HL-60 (cell line): ENCODE results near the gene STXBP1.

ENCODE experiments used
- DNase-seq, 2 experiments: peaks; one replicate each; pipeline ENCODE4 v3.0.0-alpha.2; 2010 to 2020; ENCODE audit warnings: low read depth in 1 of 2, low spot score in 1 of 2
- H3K27ac ChIP-seq: fragments of 250-450 bp; sonication (Bioruptor Pico); replicated peaks from 2 replicates; pipeline ENCODE4 v1.5.1; 2020; ENCODE audit warnings: mild to moderate bottlenecking, moderate library complexity
- H3K27me3 ChIP-seq: fragments of 250-450 bp; sonication (Bioruptor Pico); 2 replicates; pipeline ENCODE4 v1.5.1; 2021; ENCODE audit warnings: mild to moderate bottlenecking, moderate library complexity; ENCODE audit not compliant: insufficient read depth, poor library complexity, severe bottlenecking
- H3K4me3 ChIP-seq: replicated peaks from 2 replicates; pipeline ENCODE4 v1.5.1; 2011; ENCODE audit warnings: mild to moderate bottlenecking, control low read depth, low read length; ENCODE audit not compliant: insufficient read depth
- GABPA ChIP-seq: IDR thresholded peaks from 2 replicates; pipeline ENCODE4 v1.6.1; 2012; ENCODE audit warnings: low read depth
- POLR2AphosphoS5 ChIP-seq: IDR thresholded peaks from 2 replicates; pipeline ENCODE4 v1.6.1; 2012; ENCODE audit warnings: low read depth
- SPI1 ChIP-seq: IDR thresholded peaks from 2 replicates; pipeline ENCODE4 v1.6.1; 2012; ENCODE audit warnings: low read depth, mild to moderate bottlenecking, borderline replicate concordance
- TF ChIP-seq, protein P1 (sequence below): IDR thresholded peaks from one replicate; pipeline ENCODE4 v1.5.1; 2011; ENCODE audit warnings: low read length, control low read depth, inconsistent platforms; ENCODE audit not compliant: insufficient read depth
- TF ChIP-seq, protein P2 (sequence below): IDR thresholded peaks from 2 replicates; pipeline ENCODE4 v1.6.1; 2012; ENCODE audit warnings: low read depth; ENCODE audit not compliant: insufficient replicate concordance

STXBP1 gene

DNA sequence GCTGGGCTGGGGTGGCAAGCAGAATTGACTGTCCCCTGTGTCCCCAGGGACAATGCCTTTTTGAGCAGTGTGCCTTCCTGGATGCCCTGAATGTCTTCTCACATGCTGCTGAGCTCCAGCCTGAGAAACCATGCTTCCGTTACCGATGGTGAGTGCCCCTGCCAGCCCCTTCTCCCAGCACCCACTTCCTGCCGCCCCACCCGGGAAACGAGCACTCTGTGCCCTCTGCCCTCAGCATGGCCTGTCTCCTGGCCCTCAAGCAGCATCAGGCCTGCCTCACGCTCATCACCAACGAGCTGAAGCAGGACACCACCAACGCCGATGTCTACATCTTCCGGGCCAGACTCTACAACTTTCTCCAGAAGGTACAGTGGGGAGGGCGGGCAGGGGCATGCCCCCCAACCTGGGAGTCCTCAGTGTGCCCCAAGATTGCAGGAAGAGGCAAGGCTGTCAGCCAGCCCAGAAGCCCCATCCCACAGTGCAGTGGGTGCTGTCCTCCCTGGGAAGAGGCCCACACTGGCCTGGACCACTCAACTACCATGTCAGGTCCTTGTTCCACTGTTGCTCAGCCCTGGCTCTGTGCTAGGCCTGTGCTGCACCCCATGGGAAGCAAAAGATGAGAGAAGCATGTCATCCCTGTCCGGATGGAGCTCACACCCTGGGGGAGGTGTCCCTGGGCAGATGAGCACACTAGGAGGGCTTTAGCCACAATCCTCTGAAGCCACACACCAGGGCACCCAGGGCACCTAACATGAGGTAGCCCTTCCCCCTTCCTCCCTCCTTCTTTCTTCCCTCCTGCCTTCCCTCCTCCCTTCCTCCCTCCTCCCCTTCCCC lies 108.2 kb downstream of the STXBP1 start:
- peak in 1 of 2 experiments; percentile 28 for DNase-seq
- TF ChIP-seq GABPA (no peak), POLR2AphosphoS5 (no peak), SPI1 (no peak)
- TF ChIP-seq, protein P1, sequence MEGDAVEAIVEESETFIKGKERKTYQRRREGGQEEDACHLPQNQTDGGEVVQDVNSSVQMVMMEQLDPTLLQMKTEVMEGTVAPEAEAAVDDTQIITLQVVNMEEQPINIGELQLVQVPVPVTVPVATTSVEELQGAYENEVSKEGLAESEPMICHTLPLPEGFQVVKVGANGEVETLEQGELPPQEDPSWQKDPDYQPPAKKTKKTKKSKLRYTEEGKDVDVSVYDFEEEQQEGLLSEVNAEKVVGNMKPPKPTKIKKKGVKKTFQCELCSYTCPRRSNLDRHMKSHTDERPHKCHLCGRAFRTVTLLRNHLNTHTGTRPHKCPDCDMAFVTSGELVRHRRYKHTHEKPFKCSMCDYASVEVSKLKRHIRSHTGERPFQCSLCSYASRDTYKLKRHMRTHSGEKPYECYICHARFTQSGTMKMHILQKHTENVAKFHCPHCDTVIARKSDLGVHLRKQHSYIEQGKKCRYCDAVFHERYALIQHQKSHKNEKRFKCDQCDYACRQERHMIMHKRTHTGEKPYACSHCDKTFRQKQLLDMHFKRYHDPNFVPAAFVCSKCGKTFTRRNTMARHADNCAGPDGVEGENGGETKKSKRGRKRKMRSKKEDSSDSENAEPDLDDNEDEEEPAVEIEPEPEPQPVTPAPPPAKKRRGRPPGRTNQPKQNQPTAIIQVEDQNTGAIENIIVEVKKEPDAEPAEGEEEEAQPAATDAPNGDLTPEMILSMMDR, result no peak
- TF ChIP-seq, protein P2, sequence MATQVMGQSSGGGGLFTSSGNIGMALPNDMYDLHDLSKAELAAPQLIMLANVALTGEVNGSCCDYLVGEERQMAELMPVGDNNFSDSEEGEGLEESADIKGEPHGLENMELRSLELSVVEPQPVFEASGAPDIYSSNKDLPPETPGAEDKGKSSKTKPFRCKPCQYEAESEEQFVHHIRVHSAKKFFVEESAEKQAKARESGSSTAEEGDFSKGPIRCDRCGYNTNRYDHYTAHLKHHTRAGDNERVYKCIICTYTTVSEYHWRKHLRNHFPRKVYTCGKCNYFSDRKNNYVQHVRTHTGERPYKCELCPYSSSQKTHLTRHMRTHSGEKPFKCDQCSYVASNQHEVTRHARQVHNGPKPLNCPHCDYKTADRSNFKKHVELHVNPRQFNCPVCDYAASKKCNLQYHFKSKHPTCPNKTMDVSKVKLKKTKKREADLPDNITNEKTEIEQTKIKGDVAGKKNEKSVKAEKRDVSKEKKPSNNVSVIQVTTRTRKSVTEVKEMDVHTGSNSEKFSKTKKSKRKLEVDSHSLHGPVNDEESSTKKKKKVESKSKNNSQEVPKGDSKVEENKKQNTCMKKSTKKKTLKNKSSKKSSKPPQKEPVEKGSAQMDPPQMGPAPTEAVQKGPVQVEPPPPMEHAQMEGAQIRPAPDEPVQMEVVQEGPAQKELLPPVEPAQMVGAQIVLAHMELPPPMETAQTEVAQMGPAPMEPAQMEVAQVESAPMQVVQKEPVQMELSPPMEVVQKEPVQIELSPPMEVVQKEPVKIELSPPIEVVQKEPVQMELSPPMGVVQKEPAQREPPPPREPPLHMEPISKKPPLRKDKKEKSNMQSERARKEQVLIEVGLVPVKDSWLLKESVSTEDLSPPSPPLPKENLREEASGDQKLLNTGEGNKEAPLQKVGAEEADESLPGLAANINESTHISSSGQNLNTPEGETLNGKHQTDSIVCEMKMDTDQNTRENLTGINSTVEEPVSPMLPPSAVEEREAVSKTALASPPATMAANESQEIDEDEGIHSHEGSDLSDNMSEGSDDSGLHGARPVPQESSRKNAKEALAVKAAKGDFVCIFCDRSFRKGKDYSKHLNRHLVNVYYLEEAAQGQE, result no peak
- Histone ChIP-seq H3K4me3 (no peak overlapping the region), H3K27ac (no peak overlapping the region), H3K27me3 (no peaks in the 10 kb centered on the region)

DNA sequence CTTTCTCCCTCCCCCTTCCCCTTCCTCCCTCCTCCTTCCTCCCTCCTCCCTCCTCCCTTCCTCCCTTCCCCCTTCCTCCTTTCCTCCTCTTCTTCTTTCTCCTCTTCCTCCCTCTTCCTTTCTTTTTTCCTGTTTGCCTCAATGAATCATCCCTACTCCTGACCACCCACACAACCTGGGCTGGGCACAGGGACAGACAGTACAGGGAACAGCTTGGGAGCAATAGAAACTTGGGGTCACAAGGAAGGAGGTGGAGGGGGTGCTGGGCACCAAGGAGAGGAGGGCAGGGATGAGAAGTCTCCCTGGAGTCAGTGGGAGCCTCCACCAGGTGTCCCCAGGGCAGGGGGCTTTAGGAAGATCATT lies 108.8 kb downstream of the STXBP1 start:
- DNase-seq, result no peak
- TF ChIP-seq, protein P2, result no peak
- TF ChIP-seq SPI1, result no peak
- no peak for TF ChIP-seq POLR2AphosphoS5
- TF ChIP-seq GABPA, result no peak
- TF ChIP-seq, protein P1, result no peak
- no peaks in the 10 kb centered on the region for H3K27me3 ChIP-seq
- H3K4me3 ChIP-seq, result no peak overlapping the region
- no peak overlapping the region for H3K27ac ChIP-seq

DNA sequence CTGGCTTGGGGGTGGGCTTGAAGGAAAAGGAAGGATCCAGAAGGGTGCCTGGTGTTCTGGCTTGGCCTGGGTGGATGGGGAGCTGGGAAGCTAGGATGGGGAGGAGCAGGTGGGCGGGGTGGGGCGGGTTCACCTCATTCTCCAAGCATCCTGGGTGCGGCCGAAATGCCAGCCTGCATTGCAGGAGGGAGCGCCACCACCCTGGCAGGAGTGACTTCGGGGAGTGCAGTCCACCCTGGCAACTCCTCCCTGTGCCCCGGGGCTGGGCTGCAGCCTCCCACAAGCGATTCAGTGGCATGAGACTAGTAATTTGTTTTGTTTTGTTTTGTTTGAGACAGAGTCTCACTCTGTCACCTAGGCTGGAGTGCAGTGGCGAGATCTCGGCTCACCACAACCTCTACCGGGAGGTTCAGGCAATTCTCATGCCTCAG lies 109.3 kb downstream of the STXBP1 start:
- Histone ChIP-seq H3K4me3 (no peak overlapping the region), H3K27me3 (no peaks in the 10 kb centered on the region), H3K27ac (no peak overlapping the region)
- TF ChIP-seq SPI1 (no peak), POLR2AphosphoS5 (no peak), GABPA (no peak)
- TF ChIP-seq, protein P2, result no peak
- TF ChIP-seq, protein P1, result no peak
- DNase-seq, result no peak
